ENCODE results near the gene CDH13.

Gene CDH13

GRCh38 chr16:83266848-83267553 lies 640.2 kb downstream of the CDH13 start:
- H3K27me3 ChIP-seq (ENCODE audit: control insufficient read depth, insufficient read depth, low read length) = no peaks in the 10 kb centered on the region
- no peak overlapping the region for H3K9ac ChIP-seq (ENCODE audit: low read length)
- H3K4me1 ChIP-seq (ENCODE audit: control insufficient read depth, insufficient read depth, low read length) = no peaks in the 10 kb centered on the region
- H3K36me3 ChIP-seq (ENCODE audit: control insufficient read depth, insufficient read depth, low read length) = no peaks in the 10 kb centered on the region
- no peaks in the 10 kb centered on the region for H3K9me3 ChIP-seq (ENCODE audit: control insufficient read depth, low read length)
- H3K4me3 ChIP-seq (ENCODE audit: low read length) = no peak overlapping the region

- Histone ChIP-seq H3K9me3 (ENCODE audit: control insufficient read depth, low read length) (no peaks in the 10 kb centered on the region), H3K27me3 (ENCODE audit: control insufficient read depth, insufficient read depth, low read length) (no peaks in the 10 kb centered on the region), H3K36me3 (ENCODE audit: control insufficient read depth, insufficient read depth, low read length) (no peaks in the 10 kb centered on the region), H3K4me3 (ENCODE audit: low read length) (no peak overlapping the region), H3K9ac (ENCODE audit: low read length) (no peak overlapping the region), H3K4me1 (ENCODE audit: control insufficient read depth, insufficient read depth, low read length) (no peaks in the 10 kb centered on the region)
These were observed 641.4 kb downstream of the CDH13 start for GRCh38 chr16:83268169-83268568.

DNA sequence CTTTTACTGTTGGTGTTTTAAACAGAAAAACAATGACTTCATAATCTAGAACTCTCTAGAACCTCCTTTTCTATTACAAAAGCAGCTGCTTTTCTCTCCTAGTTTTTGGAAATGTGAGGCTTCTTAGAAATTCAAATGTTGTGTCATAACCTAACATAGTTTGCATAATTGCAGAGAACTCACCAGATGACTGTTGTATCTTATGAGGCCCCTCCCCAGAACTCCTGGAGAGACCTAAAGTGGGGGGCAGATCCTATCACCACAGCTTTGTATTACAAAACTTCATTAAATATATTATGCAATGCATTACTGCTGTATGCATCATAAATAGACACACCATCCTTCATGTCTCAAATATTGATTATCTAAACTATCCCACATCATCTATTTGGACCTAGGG lies 642.3 kb downstream of the CDH13 start:
- Histone ChIP-seq H3K27me3 (ENCODE audit: control insufficient read depth, insufficient read depth, low read length) (no peaks in the 10 kb centered on the region), H3K9me3 (ENCODE audit: control insufficient read depth, low read length) (no peaks in the 10 kb centered on the region), H3K4me3 (ENCODE audit: low read length) (no peak overlapping the region), H3K9ac (ENCODE audit: low read length) (no peak overlapping the region), H3K4me1 (ENCODE audit: control insufficient read depth, insufficient read depth, low read length) (no peaks in the 10 kb centered on the region), H3K36me3 (ENCODE audit: control insufficient read depth, insufficient read depth, low read length) (no peaks in the 10 kb centered on the region)

DNA sequence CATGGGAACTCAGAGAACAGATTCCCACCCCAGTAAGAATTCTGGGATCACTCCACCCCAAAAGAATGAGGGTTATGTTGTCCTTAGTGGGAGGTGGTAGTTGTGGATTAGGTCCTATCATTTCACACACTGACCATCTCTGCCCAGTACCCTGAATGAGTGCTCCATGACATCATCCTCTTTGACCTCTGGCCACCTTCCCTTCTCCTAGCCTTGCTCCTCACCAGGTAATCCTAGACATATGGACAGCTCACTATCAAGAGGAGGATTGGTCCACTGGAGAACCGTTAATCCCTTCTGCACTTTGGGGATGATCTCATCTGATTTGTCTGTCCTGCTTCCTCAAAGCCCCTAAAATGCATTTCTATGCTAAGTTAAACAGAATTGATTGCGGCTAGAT lies 642.8 kb downstream of the CDH13 start:
- no peak overlapping the region for H3K4me3 ChIP-seq (ENCODE audit: low read length)
- H3K36me3 ChIP-seq (ENCODE audit: control insufficient read depth, insufficient read depth, low read length) = no peaks in the 10 kb centered on the region
- H3K27me3 ChIP-seq (ENCODE audit: control insufficient read depth, insufficient read depth, low read length) = no peaks in the 10 kb centered on the region
- no peaks in the 10 kb centered on the region for H3K4me1 ChIP-seq (ENCODE audit: control insufficient read depth, insufficient read depth, low read length)
- H3K9ac ChIP-seq (ENCODE audit: low read length) = no peak overlapping the region
- H3K9me3 ChIP-seq (ENCODE audit: control insufficient read depth, low read length) = no peaks in the 10 kb centered on the region

DNA sequence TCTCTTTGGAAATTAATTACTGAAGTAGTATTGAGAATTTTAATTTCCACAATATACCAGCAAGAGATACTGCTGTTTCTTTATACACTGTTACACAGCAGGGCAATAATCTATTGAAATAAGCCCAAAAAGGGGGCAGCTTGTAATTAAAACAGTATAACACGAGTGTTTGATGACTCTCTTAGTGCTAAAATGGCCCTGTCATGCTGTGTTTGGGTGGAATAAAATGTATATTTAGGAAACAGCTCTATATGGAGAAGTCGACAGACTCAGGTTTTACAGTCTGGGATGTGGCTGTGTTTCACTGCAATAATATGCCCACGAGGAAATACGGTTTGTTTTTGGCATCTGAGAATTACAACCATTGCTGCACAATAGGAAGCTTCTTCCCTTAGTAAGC lies 643.3 kb downstream of the CDH13 start:
- no peak overlapping the region for H3K4me3 ChIP-seq (ENCODE audit: low read length)
- H3K9me3 ChIP-seq (ENCODE audit: control insufficient read depth, low read length) = no peaks in the 10 kb centered on the region
- H3K9ac ChIP-seq (ENCODE audit: low read length) = no peak overlapping the region
- H3K27me3 ChIP-seq (ENCODE audit: control insufficient read depth, insufficient read depth, low read length) = no peaks in the 10 kb centered on the region
- no peaks in the 10 kb centered on the region for H3K4me1 ChIP-seq (ENCODE audit: control insufficient read depth, insufficient read depth, low read length)
- no peaks in the 10 kb centered on the region for H3K36me3 ChIP-seq (ENCODE audit: control insufficient read depth, insufficient read depth, low read length)

- Histone ChIP-seq H3K9ac (ENCODE audit: low read length) (no peak overlapping the region), H3K27me3 (ENCODE audit: control insufficient read depth, insufficient read depth, low read length) (no peaks in the 10 kb centered on the region), H3K4me1 (ENCODE audit: control insufficient read depth, insufficient read depth, low read length) (no peaks in the 10 kb centered on the region), H3K4me3 (ENCODE audit: low read length) (no peak overlapping the region), H3K36me3 (ENCODE audit: control insufficient read depth, insufficient read depth, low read length) (no peaks in the 10 kb centered on the region), H3K9me3 (ENCODE audit: control insufficient read depth, low read length) (no peaks in the 10 kb centered on the region)
These were observed 643.9 kb downstream of the CDH13 start for GRCh38 chr16:83270640-83271039.

GRCh38 chr16:83271123-83271522 lies 644.4 kb downstream of the CDH13 start:
- H3K4me3 ChIP-seq (ENCODE audit: low read length) = no peak overlapping the region
- no peaks in the 10 kb centered on the region for H3K4me1 ChIP-seq (ENCODE audit: control insufficient read depth, insufficient read depth, low read length)
- no peak overlapping the region for H3K9ac ChIP-seq (ENCODE audit: low read length)
- no peaks in the 10 kb centered on the region for H3K36me3 ChIP-seq (ENCODE audit: control insufficient read depth, insufficient read depth, low read length)
- H3K27me3 ChIP-seq (ENCODE audit: control insufficient read depth, insufficient read depth, low read length) = no peaks in the 10 kb centered on the region
- no peaks in the 10 kb centered on the region for H3K9me3 ChIP-seq (ENCODE audit: control insufficient read depth, low read length)

DNA sequence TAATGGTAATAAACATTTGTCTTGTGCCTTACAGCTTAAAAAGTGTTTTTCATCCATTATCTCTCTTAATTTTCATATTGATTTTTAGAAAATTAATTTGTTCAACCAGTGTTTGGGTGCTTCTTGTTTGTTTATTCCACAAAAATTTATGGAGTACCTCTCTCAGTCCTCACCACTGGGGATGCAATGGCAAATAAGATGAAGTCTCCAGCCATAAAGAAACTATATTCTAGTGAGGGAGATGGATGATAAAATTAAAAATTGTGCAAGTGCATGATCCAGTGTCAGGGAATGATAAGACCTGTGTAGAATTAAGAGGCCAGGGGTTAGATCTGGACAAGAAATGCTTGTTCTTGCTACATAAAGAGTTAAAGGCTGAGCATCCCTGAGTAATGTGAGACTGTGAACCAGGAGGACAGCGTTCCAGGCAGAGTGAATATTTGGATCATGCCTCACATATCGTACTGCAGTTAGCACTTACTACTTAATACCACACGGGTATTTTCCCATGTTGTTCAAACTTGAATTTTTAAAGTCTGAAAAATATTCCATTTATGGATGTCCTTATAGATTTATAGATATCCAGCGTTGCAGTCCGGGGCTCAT lies 645.3 kb downstream of the CDH13 start:
- Histone ChIP-seq H3K9ac (ENCODE audit: low read length) (no peak overlapping the region), H3K4me3 (ENCODE audit: low read length) (no peak overlapping the region), H3K4me1 (ENCODE audit: control insufficient read depth, insufficient read depth, low read length) (no peaks in the 10 kb centered on the region), H3K27me3 (ENCODE audit: control insufficient read depth, insufficient read depth, low read length) (no peaks in the 10 kb centered on the region), H3K36me3 (ENCODE audit: control insufficient read depth, insufficient read depth, low read length) (no peaks in the 10 kb centered on the region), H3K9me3 (ENCODE audit: control insufficient read depth, low read length) (no peaks in the 10 kb centered on the region)

DNA sequence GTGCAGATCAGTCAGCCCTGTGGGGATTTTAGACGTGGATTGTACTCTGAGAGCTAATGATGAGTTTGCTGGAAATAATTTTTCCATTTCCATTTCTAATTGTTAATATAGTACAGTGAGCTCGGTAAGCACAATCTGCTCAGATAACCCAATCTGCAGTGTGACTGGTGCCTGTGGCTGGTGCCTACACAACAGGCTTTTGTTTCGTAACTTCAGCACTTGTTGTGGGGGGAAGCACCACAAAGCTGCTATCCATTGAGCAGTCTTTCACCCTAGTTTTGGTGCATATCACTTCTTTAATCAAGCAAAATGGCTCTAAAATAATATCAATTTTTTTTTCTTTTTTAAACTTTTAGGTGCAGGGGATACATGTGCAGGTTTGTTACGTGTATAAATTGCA lies 646.1 kb downstream of the CDH13 start:
- Histone ChIP-seq H3K4me3 (ENCODE audit: low read length) (no peak overlapping the region), H3K27me3 (ENCODE audit: control insufficient read depth, insufficient read depth, low read length) (no peaks in the 10 kb centered on the region), H3K9me3 (ENCODE audit: control insufficient read depth, low read length) (no peaks in the 10 kb centered on the region), H3K4me1 (ENCODE audit: control insufficient read depth, insufficient read depth, low read length) (no peaks in the 10 kb centered on the region), H3K9ac (ENCODE audit: low read length) (no peak overlapping the region), H3K36me3 (ENCODE audit: control insufficient read depth, insufficient read depth, low read length) (no peaks in the 10 kb centered on the region)

GRCh38 chr16:83273504-83274173 lies 646.9 kb downstream of the CDH13 start:
- H3K4me3 ChIP-seq (ENCODE audit: low read length) = no peak overlapping the region
- H3K36me3 ChIP-seq (ENCODE audit: control insufficient read depth, insufficient read depth, low read length) = no peaks in the 10 kb centered on the region
- no peaks in the 10 kb centered on the region for H3K4me1 ChIP-seq (ENCODE audit: control insufficient read depth, insufficient read depth, low read length)
- H3K9me3 ChIP-seq (ENCODE audit: control insufficient read depth, low read length) = no peaks in the 10 kb centered on the region
- H3K27me3 ChIP-seq (ENCODE audit: control insufficient read depth, insufficient read depth, low read length) = no peaks in the 10 kb centered on the region
- no peak overlapping the region for H3K9ac ChIP-seq (ENCODE audit: low read length)

GRCh38 chr16:83279251-83279650 lies 652.5 kb downstream of the CDH13 start:
- Histone ChIP-seq H3K4me3 (ENCODE audit: low read length) (no peak overlapping the region), H3K9me3 (ENCODE audit: control insufficient read depth, low read length) (no peaks in the 10 kb centered on the region)

GRCh38 chr16:83285921-83286320 lies 659.2 kb downstream of the CDH13 start:
- no peak overlapping the region for H3K4me3 ChIP-seq (ENCODE audit: low read length)
- no peaks in the 10 kb centered on the region for H3K9me3 ChIP-seq (ENCODE audit: control insufficient read depth, low read length)
- no peaks in the 10 kb centered on the region for H3K36me3 ChIP-seq (ENCODE audit: control insufficient read depth, insufficient read depth, low read length)
- H3K9ac ChIP-seq (ENCODE audit: low read length) = no peak overlapping the region
- no peaks in the 10 kb centered on the region for H3K27me3 ChIP-seq (ENCODE audit: control insufficient read depth, insufficient read depth, low read length)
- H3K4me1 ChIP-seq (ENCODE audit: control insufficient read depth, insufficient read depth, low read length) = no peaks in the 10 kb centered on the region

More at GRCh38 chr16:83279251-83279650, 652.5 kb downstream of the CDH13 start:
- no peaks in the 10 kb centered on the region for H3K4me1 ChIP-seq (ENCODE audit: control insufficient read depth, insufficient read depth, low read length)
- no peak overlapping the region for H3K9ac ChIP-seq (ENCODE audit: low read length)
- no peaks in the 10 kb centered on the region for H3K27me3 ChIP-seq (ENCODE audit: control insufficient read depth, insufficient read depth, low read length)
- no peaks in the 10 kb centered on the region for H3K36me3 ChIP-seq (ENCODE audit: control insufficient read depth, insufficient read depth, low read length)

Measured in mucosa of stomach (tissue), 1 donor.